ENCODE measurements around the gene PRKAG2.
A peak's percentile ranks its signal among the peaks of the same experiment; 100 is the strongest.

Gene PRKAG2

DNA sequence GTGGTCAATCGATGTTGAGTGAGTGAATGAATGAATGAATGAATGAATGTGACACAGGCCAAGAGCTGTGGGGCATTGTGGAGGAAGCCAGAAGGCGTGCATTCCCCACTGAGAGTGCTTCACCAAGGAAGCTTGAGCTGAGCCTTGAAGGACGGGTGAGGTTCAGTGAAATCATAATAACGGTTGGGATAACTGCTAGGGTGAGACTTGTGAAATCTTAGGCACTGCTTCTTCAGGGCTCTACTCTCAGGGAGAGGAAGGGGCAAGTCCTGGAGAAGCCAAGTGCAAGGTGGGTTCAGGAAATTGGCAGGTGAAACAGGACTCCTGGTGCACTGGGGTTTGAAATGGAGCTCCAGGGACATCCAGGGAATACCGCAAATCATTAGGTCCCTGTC, 23.7 kb upstream of the PRKAG2 start:
- DNase-seq: no peak

DNA sequence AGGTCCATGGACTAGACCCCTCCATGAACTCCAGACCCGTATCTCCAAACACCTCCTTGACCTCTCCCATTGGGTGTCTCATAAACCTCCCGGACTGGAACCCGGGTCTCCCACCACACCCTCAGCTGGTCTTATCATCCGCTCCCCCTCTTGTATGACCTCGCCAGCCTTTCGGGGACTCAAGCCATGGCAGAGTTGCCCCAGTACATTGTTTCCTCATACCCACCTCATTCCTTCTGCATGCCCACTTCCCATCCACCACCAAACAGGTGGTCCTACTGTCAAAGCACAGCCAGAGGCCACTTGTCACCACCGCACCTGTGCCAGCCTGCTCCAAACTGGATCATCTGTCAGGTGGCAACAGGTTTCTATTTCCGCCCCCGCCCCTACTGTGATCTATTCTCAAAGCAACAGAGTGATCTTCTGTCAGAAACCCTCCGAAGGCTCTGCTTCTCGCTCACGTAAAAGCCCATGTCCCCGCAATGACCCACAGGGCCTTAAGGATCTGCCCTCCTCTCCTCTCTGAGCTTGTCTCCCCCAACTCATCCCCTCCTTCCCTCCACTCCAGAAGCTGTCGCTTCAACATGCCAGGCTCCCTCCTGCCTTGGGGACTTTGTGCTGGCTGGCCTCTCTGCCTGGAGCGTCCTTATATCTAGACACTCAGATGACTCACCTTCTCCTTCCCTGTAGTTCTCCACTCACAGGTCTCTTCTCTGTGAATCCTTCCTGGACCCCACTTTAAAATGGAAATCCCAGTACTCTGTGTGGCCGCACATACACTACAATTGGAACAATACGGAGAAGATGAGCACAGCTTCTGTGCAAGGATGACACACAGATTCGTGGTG, 22.8 kb upstream of the PRKAG2 start:
- no peak for DNase-seq

DNA sequence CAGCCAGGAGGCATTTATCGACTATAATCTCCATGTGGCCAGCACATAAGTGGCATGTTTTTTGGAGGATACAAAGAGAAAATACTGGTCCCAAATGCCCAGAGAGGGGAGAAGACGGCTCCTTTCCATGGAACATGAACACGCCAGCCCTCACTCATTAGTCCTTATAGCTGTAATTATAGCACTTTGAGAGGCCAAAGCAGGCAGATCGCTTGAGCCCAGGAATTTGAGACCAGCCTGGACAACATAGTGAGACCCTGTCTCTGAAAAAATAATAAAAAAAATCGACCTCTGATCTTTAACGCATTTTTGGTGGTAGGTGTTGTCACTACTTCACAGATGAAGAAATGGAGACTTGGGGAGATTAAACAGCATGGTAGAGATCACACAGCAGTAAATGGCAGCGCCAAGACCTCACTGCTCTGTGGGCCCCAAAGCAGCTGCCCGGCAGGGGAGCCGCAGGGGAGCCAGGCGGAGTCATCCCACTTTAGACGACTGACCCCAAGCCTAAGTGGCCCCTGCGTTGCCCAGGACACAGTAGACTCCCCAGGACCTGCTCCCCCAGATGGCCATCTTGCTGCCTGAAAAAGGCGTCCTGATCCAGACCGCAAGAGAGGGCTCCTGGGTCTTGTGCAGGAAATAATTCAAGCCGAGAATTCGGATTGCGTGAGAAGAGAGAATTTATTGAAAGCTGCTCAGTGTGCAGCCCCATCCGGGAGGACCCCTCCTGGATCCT, 21.2 kb upstream of the PRKAG2 start:
- no peak for DNase-seq

DNA sequence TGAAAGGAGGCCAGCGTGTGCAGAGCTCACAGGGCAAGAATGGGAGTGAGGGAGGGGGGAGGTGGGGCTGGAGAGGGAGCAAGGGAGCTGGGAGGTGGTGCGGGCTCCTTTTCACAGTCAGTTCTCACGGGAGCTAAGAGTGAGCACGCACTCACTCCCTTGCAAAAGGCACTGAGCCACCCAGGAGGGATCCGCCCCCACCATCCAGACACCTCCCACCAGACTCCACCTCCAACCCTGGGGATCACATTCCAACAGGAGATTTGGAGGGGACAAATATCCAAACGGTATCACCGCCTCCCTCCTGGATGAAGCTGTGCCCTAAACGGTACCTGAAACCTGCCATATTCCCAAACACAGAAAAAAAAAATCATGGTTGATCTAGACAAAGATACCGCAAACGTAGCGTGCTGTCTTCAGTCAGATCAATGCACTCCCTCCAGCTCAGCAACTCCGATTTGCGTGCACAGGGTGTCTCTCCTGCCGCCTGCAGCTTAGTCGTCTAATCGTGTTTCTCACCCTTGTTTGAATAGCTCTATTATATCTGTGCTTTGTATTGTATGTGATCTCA, 20.3 kb upstream of the PRKAG2 start:
- DNase-seq: no peak

DNA sequence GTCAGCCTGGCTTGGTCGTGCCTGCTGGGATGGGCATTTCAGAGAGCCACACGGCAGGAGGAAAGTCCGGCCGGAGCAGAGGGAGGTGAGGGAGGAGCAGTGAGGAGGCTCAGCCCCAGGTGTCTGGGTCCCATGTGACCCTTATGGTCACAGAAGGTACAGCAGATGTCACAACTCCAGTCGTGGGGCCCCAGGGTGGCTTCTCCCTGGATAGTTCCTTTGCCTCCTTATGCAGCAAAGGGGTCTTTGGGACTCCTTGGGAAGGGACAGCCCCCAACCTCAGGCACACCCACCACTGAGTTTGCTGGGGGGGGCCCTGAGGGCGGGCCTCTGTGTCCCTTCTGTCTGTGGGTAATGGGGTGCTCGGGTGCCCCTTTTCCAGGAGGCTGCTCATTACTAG, 19.6 kb upstream of the PRKAG2 start:
- no peak for DNase-seq

DNA sequence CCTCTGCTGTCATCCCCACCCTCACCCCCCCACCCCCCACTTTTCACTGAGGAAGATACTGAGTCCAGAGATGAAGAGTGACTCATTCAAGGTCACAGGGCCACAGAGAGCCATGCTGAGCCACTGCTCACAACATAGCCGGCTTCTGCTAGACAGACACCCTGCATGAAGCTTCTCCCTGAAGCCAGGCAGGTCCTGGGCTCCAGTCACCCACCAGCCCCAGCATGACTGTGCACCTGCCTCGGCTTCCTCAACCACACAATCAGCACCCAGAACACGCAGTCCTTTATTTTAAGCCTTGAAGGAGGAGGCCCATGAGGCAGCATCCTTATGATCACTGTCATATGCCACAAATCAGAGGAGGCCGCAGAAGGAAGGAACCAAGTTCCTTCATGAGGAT, 19.2 kb upstream of the PRKAG2 start:
- no peak for DNase-seq

DNA sequence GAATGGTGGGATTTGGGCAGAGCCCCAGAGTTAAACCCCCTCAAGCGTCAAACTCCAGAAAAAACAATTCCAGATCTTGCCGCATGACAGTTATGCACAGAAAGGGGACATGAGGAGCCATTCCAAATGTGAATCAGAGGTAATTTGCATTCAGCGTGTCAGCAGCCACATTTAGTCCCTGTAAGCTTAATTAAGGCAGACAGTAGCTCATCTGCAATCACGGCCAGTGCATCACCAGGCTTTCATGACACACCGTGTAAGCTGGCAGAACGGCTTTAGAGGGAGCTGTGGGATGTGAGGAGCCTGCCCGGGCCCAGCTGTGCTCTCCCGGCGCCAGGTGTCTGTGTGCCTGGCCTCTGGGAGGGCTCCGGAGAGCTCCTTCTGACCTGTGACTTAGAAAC, 18.7 kb upstream of the PRKAG2 start:
- DNase-seq: no peak

DNA sequence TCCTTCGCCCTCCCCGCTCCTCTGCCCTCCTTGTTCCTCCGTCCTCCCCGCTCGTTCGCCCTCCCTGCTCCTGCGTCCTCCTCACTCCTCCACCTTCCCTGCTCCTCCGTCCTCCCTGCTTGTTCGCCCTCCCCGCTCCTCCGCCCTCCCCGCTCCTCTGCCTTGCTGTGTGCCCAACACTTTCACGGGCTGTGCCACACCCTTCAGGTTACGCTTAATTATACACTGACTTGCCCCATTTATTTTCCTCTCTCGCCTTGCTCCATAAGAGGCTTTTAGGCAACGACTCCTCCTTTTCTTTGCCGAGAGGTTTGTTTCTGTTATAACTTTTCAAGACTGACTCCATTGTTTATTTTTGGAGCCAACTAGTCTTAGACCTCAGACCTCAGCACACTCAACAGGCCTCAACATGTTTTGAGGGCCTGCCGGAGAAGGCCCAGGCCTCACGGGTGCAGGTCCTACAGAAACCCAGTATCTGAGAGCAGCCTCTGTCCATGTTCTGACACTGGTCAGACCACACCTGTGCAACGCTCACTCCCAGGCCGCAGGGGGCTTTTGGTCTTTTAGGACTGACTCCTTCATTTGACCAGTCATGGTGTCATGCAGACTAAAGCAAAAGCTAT, 18.2 kb upstream of the PRKAG2 start:
- DNase-seq: no peak

DNA sequence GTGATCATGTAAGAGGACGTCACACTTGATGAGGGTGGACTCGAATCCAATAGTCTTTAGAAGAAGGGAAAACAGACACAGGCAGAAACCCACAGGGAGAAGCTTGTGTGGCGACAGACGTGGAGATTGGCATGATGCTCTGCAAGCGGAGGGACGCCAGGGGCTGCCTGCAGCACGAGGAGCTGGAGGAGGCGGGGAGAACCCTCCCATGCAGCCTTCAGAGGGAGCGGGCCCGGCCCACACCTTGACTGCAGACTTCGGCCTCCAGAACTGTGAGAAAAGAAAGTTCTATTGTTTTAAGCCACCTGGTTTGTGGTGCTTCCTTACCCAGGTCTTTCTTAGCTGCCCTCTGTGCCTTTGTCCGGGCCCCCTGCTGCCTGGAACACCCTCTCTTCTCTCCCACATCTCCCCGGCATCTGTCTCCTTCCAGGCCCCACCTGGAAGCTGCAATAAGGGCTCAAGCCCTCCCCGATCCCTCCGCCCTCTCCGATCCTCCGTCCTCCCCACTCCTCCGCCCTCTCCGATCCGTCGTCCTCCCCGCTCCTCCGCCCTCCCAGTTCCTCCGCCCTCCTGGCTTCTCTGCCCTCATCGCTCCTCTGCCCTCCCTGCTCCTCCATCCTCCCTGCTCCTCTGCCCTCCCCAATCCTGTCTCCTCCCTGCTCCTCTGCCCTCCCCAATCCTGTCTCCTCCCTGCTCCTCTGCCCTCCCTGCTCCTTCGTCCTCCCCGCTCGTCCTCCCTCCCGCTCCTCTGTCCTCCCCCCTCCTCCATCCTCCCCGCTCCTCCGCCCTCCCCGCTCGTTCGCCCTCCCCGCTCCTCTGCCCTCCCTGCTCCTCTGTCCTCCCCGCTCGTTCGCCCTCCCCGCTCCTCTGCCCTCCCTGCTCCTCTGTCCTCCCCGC, 17.4 kb upstream of the PRKAG2 start:
- DNase-seq: no peak

DNA sequence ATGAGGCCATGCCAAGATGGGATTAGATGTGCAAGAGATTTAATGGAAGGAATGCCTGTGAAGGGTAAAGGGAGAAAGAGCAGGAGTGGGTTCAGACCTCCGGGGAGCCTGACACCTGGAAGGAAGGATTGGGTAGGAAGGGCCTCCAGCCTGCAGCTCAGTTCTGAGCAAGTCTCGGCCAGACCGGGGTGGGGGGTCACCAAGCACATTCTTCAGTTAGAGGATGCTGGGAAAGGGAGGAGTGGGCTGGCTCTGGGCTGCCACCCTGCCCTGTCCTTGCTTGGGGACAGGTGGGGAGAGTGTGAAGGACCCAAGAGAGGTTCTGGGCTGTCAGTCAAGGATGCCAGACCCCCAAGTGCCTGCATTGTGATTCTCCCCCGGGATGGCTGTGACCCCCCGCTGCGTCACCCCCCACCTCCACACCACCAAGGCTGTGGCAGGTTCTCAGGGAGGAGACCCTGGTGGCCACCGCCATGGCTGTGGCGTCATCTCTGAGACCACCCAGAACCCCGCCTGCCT, 16.5 kb upstream of the PRKAG2 start:
- no peak for DNase-seq

DNA sequence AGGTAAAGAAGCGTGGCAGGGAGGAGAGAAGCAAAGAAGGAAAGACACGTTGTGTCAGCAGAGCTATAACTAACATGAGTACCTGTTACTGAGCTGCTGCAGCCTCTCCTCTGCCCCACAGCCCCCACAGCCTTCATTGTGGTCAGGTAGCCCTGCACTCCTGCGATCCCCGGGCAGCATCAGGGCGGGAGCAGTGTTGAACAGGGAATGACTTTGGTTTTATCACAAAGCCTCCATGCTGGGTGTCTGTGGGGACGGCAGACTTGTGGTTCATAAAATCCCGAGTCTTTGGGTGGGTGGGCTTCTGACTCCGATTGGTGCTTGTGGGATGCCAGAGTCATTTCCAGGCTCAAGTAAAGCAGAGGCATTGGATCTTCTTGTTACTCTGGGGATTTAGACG, 14.8 kb upstream of the PRKAG2 start:
- no peak for DNase-seq

DNA sequence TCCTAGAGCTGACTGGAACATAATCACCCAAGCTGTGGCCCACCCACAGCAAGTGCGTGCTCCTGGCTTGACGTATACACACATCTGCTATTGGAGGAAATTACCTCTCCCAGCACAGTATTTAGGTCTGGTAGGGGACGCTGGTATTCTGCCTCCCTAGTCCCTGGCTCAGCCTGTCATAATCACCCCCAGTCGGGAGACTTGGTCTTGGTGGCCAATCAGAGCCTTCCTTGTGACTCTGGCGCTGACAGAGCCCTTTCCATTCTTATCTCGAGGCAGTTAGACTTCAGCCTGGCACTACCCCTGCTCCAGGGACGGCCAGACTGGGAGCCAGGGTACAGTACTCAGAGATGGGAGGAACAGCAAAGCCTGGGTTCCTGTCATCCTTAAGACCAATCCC, 14.3 kb upstream of the PRKAG2 start:
- no peak for DNase-seq

DNA sequence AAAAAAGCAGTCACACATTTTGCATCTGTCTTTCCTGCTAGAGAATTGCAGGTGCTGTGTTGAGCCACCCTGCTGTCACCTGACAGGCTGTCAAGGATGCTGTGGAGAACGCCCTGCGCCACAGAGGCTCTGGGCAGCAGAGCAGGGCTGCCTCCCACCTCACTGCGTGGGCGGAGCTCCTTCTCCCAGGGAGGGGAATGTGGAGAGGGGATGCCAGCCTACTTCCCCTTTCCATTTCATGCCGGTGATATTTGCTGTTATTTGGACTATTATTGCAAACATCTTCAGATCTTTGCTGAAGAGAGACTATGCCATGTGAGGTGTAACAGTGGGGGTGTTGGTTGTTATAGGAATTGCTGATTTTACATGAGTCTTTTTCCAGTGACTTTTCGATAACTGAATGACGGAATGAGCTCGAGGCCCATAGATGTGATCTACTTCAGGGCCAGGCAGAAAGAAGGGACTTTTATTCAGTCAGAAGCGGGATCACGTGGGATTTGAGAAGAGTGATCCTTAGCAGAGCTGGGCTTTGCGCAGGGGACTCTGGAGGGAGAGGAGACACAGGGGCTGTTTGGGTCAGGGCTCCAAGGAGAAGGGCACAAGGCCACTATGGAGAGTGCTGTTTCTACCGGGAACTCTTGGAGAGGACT, 13.6 kb upstream of the PRKAG2 start:
- DNase-seq: peak in 1 of 2 experiments; percentile 22

DNA sequence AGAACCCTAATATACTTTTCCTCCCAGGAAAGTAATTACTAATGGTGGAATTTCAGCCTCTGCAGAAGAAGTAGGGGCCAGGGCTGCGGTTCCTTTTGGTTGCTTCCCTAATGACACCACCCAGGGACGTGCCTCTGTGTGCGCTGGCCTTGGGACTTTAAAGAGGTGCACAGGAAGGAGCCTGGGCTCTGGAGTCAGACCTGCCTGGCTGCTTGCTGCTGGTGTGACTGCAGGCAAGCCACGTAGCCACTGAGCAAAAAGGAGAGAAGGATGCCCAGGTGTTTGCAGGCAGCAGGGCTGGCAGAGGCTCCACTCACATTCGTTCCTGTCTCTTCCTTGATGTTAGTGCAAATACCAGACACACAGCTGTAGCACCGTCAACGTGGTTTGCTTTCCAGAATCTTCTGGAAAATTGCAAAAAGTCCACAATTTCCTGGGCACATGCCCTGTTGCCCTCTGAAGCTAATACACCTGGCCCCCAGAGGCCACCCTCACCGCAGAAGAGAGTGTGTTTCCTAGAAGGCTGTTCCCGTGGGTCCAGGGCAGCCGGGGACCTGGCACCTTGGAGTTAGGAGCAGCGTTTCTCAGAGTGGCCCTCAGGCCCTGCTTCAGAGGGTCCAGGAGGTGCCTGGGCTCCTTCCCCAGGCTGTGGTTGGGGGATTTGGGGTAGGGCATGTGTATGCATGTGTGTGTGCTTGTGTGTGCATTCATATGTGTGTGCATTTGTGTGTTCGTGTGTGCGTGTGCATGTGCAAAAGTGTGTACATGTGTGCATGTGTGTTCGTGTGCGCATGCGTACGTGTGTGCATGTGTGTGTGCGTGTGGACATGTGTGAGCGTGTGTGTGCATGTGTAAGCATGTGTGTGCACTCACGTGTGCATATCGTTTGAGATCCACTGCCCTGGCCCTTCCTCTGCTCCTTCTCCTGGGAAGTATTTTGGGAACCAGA, 12.8 kb upstream of the PRKAG2 start:
- DNase-seq: no peak

DNA sequence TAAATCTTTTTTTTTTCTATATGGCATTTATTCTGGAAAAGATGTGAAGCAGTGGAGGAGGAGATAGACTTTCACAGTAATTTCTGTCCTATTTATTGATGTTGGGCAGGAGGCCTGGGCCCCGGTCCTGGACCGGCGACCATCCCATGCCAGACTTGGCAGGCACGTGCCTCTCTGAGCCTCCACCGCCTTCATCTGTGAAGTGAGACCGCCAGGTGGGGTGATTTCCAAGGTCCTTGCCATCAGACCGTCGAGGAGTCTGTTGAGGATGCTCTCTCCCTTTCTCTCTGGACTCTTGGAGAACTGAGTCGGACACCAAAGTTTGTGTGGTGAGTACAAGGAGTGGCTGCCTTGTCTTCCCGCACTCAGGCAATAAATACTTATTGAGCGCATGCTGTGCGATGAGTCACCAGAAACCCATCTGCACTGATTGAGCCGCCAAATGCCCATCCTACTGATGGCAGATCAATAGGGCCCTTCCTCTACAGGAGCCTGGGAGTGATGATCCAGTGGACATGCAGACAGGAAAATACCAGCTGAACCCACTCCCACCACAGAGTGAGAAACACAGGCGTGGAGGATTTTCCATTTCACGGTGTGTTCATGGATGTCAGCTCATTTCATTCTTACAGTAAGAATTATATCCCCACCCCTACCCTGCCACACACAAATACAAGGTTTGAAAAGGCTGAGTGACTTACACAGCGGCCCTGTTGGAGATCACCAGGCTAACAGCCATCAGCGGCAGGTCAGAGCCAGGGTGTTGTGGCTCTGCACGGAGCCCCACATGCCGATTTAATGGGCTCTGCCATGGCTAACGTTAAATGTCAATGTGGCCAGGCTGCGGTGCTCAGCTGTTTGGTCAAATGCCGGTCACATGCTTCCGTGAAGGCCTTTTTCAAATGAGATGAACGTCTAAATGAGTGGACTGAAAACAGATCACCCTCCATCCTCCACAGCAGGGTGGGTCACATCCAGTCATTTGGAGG, 11.5 kb upstream of the PRKAG2 start:
- DNase-seq: no peak

DNA sequence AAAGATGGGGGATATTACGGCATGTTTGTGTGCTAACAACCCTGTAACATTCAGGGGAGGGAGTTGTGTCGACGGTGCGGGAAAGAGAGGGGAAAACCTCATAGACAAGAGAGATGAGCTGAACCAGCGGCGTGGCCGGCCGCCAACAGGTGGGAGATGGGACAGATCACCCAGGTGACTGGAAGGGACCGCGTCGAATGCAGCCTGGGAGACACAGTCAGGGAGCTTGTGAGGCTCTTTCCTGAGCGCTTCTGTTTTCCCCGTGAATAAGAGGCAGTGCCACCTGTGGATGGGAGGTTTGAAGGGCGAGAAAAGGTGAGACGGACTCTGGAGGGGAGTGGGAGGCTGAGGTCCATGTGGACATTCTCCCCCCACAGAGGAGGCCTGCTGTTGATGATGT, 9.9 kb upstream of the PRKAG2 start:
- no peak for DNase-seq

DNA sequence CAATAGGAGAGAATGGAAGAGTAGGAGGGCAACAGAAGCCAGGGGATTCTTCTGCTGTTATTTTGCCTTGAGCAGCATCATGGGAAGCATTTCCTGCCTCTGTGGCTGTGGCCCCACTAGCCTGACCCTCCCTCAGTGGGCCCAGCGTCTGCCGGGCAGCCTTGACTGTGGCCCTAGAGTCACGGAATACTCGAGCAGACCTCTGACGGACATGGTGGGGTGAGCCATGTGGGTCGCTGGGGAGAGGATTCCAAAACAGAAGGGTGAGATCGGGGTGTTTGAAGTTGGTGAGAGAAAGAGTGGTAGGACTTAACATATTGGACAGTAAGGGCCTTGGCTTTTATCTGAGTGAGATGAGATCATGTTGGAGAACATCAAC, 8.3 kb upstream of the PRKAG2 start:
- DNase-seq: no peak

DNA sequence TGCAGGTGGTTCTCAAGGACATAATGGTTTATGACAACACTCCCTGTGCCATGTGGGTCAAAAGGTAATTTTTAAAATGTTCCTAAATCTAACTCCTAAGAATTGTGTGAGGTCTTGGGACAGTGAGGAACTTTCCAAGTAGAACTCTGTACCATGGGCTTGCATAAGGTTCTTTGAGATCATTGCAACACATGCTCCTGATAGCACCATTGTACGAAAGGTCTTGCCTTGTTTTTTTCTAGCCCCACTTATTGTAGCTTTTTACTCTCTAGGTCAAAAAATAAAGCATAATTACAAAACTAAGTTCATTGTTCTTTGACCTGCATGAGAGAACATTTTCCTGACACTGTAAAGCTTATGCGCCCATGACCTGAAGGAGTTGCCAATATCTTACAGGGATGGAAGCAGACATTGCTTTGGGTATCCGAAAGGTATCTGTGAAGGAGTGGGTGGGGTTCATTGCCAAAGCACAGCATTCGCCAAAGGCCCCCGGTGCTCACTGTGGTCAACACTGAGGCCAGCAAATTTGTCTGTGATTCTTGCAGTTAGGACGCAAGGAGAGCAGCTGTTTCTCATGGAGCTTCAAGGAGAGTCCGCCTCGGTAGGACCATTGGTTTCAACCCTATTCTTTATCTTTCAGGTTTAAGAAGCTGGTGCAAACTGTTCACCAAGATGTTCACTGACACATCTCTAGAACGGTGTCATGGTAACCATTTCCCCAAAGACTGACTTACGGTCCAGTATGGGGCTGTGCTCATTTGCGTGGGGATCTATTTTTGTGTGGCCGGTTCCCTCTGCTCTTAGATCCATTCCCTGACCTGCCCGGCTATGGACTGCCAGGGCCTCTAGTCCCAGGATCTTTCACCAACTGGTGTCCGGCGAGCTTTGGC, 7.6 kb upstream of the PRKAG2 start:
- DNase-seq: no peak
